ENCODE results near the gene MYCBP2.
A peak's percentile ranks its signal among the peaks of the same experiment; 100 is the strongest.

The MYCBP2 gene

GRCh38 chr13:77053192-77053591 lies 273.7 kb downstream of the MYCBP2 start:
- DNase-seq: no peak
- in situ Hi-C loops (cut with MboI; ENCODE audit: low pct_unique_long_range_greater_than_20kb, low sequenced_read_pairs): no loop called here

GRCh38 chr13:77048681-77049080 lies 278.2 kb downstream of the MYCBP2 start:
- in situ Hi-C loops (cut with MboI; ENCODE audit: low pct_unique_long_range_greater_than_20kb, low sequenced_read_pairs): no loop called here
- peak; percentile 64 for DNase-seq

- in situ Hi-C loops (cut with MboI; ENCODE audit: low pct_unique_long_range_greater_than_20kb, low sequenced_read_pairs): no loop called here
- DNase-seq: no peak
Measured at GRCh38 chr13:77047649-77048343, 279.1 kb downstream of the MYCBP2 start.

DNA sequence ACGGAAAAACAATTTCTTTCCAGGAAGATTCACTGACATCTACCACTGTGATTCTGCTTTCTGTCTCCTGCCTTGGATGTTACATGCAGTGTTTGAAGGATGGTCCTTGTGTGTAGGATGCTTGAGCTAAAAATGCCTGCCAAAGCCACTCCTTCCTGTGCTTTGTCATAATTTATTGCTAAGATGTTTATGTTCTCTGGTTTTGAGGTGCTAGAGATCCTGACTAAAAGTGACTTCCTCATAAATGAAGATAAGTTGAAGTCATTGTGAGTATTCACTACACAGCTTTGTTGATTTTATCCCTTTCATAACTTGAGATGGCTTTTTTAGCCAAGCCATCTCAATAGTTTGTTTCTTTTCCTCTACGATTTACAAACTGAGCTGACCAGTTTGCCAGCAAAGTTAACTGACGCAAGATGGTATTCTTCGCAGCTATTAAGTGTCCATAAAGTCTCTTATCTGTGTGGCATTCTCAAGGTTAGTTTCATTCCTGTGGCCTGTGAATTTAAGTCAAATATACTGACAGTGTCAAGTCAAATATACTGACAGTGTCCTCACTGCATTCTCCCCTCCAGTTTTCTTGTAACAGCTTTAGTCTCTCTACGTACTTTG lies 284.2 kb downstream of the MYCBP2 start:
- in situ Hi-C loops (cut with MboI; ENCODE audit: low pct_unique_long_range_greater_than_20kb, low sequenced_read_pairs): no loop called here
- peak; percentile 39 for DNase-seq

- in situ Hi-C loops (cut with MboI; ENCODE audit: low pct_unique_long_range_greater_than_20kb, low sequenced_read_pairs): no loop called here
- no peak for DNase-seq
Measured at GRCh38 chr13:77040835-77041234, 286.1 kb downstream of the MYCBP2 start.

DNA sequence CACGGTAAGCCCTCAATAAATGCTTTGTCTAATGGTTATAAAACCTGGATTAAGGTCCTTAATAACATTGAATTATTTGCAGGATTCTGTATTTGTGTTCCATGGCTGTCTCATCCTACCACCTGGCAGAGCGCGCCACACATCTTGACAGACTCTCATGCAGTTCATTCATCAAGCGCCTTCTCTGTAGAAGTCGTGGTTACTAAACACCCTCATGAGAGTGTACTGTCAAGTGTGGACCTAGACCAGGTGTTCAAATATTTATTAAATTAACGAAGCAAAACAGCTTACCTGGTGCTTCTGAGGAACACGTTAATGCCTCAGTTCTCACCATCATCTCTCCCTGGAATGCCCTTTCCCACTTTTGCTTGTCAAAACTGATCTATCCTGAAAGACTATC lies 286.8 kb downstream of the MYCBP2 start:
- in situ Hi-C loops (cut with MboI; ENCODE audit: low pct_unique_long_range_greater_than_20kb, low sequenced_read_pairs): no loop called here
- no peak for DNase-seq

GRCh38 chr13:77038907-77039480 lies 287.9 kb downstream of the MYCBP2 start:
- DNase-seq: no peak
- in situ Hi-C loops (cut with MboI; ENCODE audit: low pct_unique_long_range_greater_than_20kb, low sequenced_read_pairs): no loop called here

DNA sequence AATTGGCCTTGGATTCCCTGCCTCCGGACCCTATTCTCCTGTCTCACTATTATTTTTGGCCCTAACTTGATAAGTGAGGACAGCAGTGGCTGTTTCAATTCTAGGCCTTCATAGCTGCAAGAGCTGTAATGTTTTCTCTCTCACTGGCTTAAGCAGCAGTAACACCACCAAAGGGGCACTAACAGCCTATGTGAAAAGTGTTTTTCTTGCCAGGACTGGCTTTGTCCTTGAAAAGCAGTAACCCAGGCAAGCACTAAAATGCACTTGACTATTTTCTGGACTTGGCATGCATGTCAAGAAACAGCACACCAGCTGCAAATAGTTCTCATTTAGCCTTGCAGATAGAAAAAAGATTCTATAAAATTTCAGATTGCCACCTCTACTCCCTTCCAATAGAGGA lies 290.6 kb downstream of the MYCBP2 start:
- DNase-seq: no peak
- in situ Hi-C loops (cut with MboI; ENCODE audit: low pct_unique_long_range_greater_than_20kb, low sequenced_read_pairs): no loop called here

GRCh38 chr13:77034881-77035280 lies 292.0 kb downstream of the MYCBP2 start:
- no peak for DNase-seq
- in situ Hi-C loops (cut with MboI; ENCODE audit: low pct_unique_long_range_greater_than_20kb, low sequenced_read_pairs): no loop called here

- in situ Hi-C loops (cut with MboI; ENCODE audit: low pct_unique_long_range_greater_than_20kb, low sequenced_read_pairs): no loop called here
- no peak for DNase-seq
Measured at GRCh38 chr13:77033717-77034302, 293.1 kb downstream of the MYCBP2 start.

- in situ Hi-C loops (cut with MboI; ENCODE audit: low pct_unique_long_range_greater_than_20kb, low sequenced_read_pairs): no loop called here
- DNase-seq: no peak
Measured at GRCh38 chr13:77031656-77032243, 295.1 kb downstream of the MYCBP2 start.

GRCh38 chr13:77029436-77029835 lies 297.5 kb downstream of the MYCBP2 start:
- no peak for DNase-seq
- in situ Hi-C loops (cut with MboI; ENCODE audit: low pct_unique_long_range_greater_than_20kb, low sequenced_read_pairs): no loop called here

GRCh38 chr13:77028202-77028601 lies 298.7 kb downstream of the MYCBP2 start:
- no peak for DNase-seq

DNA sequence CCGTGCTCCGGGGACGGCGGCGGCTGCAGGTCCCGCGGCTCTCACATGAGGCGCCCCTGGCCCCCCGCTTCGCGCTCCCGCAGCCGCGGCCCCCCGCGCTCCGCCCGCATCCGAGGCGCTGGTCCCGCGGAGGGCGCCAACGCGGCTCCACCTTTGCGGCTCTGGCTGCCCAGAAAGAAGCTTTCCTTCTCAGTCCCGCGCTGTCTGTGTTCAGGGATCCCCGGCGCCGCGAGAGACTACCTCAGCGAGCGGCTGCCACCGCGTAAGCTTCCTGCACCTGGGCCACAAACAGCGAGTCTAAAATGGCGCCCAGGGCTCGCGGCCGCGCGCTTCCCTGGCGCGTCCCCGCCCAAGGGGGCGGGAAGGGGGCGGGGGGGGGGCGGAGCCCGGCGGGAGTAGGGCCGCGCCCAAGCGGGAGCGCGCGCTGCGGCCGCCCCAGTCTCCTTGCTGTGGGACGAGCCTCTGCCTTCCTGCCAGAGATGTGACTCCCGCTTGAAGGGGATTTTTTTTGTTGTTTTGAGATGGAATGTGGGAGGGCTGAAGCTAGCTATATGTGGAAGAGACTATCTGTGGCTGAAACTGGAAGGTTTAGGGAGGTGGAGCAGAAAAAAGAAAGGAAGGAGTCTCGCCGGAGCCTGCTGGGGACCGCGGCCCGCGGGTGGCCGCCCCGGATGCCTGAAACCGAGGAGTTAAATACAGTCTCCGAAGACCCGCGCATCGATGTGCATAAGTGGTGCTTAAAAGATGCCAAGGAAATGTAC lies 299.9 kb downstream of the MYCBP2 start, which contains the start of gene FBXL3:
Gene FBXL3 (minus strand): TSS at position 299 of the 761 bp plus-strand sequence. CDS start 5,299 bp downstream, outside the sequence.
- peak; percentile 78 for DNase-seq
- in situ Hi-C loops (cut with MboI; ENCODE audit: low pct_unique_long_range_greater_than_20kb, low sequenced_read_pairs): no loop called here

More at GRCh38 chr13:77028202-77028601, 298.7 kb downstream of the MYCBP2 start:
- in situ Hi-C loops (cut with MboI; ENCODE audit: low pct_unique_long_range_greater_than_20kb, low sequenced_read_pairs): no loop called here

DNA sequence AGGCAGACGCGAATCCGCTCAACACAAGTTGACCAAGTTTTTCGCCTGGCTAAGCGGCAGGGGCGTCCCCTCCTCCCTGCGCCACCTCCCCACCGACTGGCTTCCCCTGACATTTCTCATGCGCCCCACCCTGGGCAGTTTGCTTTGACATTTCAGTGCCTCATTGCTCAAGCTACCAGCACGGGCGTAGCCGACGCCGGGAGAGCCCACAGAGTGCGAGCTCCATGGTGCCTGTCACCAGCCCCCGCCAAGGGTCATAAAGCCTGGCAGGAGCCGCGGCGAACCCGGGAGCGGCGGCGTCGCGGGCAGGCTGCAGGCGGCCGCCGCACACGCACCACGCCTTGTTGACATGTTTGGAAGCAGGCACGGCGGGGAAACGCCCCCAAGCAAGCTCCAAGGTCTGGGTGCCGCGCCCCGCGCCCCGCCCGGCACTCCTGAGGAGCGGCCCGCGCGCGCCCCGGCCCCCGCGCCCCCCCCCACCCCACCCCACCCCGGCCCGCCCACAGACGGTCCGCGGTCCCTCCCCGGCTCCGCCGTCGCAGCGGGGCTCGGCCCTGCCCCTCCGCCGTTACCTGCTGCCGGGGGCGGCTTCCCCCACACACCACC lies 300.5 kb downstream of the MYCBP2 start:
- peak; percentile 77 for DNase-seq
- in situ Hi-C loops (cut with MboI; ENCODE audit: low pct_unique_long_range_greater_than_20kb, low sequenced_read_pairs): no loop called here

DNA sequence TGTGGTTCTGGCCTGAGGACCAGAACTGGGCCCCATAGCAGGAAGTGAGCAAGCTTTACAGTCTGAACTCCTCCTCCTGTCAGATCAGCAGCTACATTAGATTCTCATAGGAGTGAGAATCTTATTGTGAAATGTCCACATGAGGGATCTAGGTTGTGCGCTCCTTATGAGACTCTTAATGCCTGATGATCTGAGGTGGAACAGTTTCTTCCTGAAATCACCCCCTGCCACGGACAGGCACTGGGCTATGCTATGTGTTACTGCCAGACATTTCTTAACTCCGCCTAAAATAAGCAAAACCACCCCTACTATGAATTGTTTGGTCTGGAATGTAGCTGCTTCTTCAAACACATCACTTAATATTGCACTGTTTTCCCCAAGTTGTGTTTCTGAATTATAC lies 304.6 kb downstream of the MYCBP2 start:
- in situ Hi-C loops (cut with MboI; ENCODE audit: low pct_unique_long_range_greater_than_20kb, low sequenced_read_pairs): no loop called here
- no peak for DNase-seq

GRCh38 chr13:77019756-77020155 lies 307.1 kb downstream of the MYCBP2 start:
- in situ Hi-C loops (cut with MboI; ENCODE audit: low pct_unique_long_range_greater_than_20kb, low sequenced_read_pairs): no loop called here
- no peak for DNase-seq

DNA sequence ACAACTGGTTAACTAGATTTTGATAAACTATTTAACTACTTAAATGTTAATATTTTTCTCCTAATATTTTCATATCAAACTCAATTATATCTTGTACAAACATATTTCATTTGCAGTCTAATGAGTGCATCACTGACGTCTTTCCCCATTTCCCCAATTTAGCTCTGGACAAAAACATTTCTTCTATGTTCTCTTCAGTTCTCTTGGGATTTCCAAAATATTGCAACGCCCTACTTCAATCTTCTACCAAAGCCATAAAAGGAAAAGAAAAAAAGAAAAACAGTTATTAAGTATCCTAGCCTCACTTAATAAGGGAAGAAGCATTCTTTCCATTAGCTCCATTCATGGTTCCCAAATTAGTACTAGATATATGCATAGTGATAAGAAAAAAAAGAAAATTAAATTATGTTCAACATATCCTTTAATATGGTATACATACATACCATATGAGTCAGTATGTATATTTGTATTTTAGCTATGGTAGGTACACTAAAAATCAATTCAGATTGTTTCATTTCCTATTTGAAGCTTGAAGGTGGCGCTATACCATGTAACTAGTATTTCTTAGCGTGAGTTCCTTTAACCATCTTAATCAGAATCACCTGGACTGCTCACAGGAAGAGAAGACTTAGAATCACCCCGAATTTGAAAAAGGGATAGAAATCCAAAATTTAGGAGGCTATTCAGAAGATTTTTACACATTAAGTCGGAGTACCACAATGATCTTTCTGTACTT lies 309.8 kb downstream of the MYCBP2 start:
- in situ Hi-C loops (cut with MboI; ENCODE audit: low pct_unique_long_range_greater_than_20kb, low sequenced_read_pairs): no loop called here
- no peak for DNase-seq
